A172 (cell line): ENCODE results near the gene ANKRD13B. TPM values are rescaled to one million over a fixed set of nuclear protein-coding genes. Genes with fewer than 3 reads are reported as not detected.
"Not testable (repeated sequence)": the region's sequence is repeated elsewhere in the genome, so short reads cannot be mapped to it uniquely, and the experiment has no call there.

Source experiments
- DNase-seq: peaks from one replicate; pipeline ENCODE4 v3.0.0-alpha.2; 2015; ENCODE audit warnings: low spot score
- total RNA-seq: library from RNA; depleted of rRNA; stranded (reverse); fragments of >200 nt; shearing (Covaris generic); gene quantifications from 2 replicates; pipeline ENCODE4 v1.2.3, GENCODE V29; 2014; rRNA removed

Gene ANKRD13B
- total RNA-seq, 1 experiment from 2014 or later = 17.6 TPM

GRCh38 chr17:29642171-29642611 lies 49.3 kb downstream of the ANKRD13B start:
- DNase-seq = no peak

GRCh38 chr17:29643817-29644160 lies 50.9 kb downstream of the ANKRD13B start:
- no peak for DNase-seq

- DNase-seq = peak; percentile 46
These were observed 52.7 kb downstream of the ANKRD13B start for GRCh38 chr17:29645515-29646051.

GRCh38 chr17:29648005-29648404 lies 55.1 kb downstream of the ANKRD13B start:
- no peak for DNase-seq

GRCh38 chr17:29649359-29649758 lies 56.4 kb downstream of the ANKRD13B start:
- DNase-seq = no peak

GRCh38 chr17:29650396-29650795 lies 57.5 kb downstream of the ANKRD13B start:
- no peak for DNase-seq

- not testable (repeated sequence) for DNase-seq
These were observed 59.0 kb downstream of the ANKRD13B start for GRCh38 chr17:29651913-29652312.

- DNase-seq = no peak
These were observed 60.0 kb downstream of the ANKRD13B start for GRCh38 chr17:29652976-29653375.

GRCh38 chr17:29653995-29654714 lies 61.2 kb downstream of the ANKRD13B start:
- DNase-seq = no peak

- no peak for DNase-seq
These were observed 62.4 kb downstream of the ANKRD13B start for GRCh38 chr17:29655323-29655722.

GRCh38 chr17:29659155-29659554 lies 66.2 kb downstream of the ANKRD13B start:
- no peak for DNase-seq

- no peak for DNase-seq
These were observed 68.3 kb downstream of the ANKRD13B start for GRCh38 chr17:29661213-29661612.

- no peak for DNase-seq
These were observed 70.2 kb downstream of the ANKRD13B start for GRCh38 chr17:29663155-29663554.

Other genes with a start within 250 kb of the ANKRD13B start
- 46.6 and 64.3 TPM in 2 replicates for gene TAOK1, start 202.8 kb upstream of the ANKRD13B start, total RNA-seq
- gene ABHD15, start 26.1 kb upstream of the ANKRD13B start, total RNA-seq = 11.6 and 11.7 TPM in 2 replicates
- gene TP53I13, start 24.4 kb upstream of the ANKRD13B start, total RNA-seq = 64.1 and 68.5 TPM in 2 replicates
- gene GIT1, start 3.5 kb upstream of the ANKRD13B start, total RNA-seq = 51.8 and 53.2 TPM in 2 replicates
- 12.2 and 14.8 TPM in 2 replicates for gene CORO6, start 29.8 kb downstream of the ANKRD13B start, total RNA-seq